ENCODE data around the gene TMEM266.

DNA sequence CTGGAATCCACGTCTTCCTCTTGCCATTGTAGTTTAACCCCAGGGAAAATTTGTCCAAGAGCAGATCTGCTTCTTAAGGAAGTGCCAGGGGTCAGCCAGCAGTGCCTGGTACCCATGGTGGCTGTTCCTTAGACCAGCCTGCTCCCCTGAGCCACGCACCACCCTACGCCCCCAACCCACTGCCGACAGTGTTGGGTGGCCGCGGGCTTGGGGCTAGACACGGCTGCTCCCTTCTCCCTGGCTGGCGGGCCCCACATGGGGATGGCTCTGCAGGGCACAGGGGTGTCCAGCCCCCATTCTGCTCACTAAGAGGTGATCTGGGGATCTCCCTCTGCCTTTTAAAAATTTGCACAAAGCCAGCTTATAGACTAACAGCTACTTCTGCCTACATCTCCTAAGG, 104.8 kb downstream of the TMEM266 start:
- TF ChIP-seq, protein P1, sequence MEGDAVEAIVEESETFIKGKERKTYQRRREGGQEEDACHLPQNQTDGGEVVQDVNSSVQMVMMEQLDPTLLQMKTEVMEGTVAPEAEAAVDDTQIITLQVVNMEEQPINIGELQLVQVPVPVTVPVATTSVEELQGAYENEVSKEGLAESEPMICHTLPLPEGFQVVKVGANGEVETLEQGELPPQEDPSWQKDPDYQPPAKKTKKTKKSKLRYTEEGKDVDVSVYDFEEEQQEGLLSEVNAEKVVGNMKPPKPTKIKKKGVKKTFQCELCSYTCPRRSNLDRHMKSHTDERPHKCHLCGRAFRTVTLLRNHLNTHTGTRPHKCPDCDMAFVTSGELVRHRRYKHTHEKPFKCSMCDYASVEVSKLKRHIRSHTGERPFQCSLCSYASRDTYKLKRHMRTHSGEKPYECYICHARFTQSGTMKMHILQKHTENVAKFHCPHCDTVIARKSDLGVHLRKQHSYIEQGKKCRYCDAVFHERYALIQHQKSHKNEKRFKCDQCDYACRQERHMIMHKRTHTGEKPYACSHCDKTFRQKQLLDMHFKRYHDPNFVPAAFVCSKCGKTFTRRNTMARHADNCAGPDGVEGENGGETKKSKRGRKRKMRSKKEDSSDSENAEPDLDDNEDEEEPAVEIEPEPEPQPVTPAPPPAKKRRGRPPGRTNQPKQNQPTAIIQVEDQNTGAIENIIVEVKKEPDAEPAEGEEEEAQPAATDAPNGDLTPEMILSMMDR (IDR thresholded peaks at IDR 0.05), result no peak
- TF ChIP-seq EP300 (IDR thresholded peaks at IDR 0.05) (no peak), POLR2AphosphoS5 (IDR thresholded peaks at IDR 0.05) (no peak), POLR2A (IDR thresholded peaks at IDR 0.05) (no peak)

Data from suprapubic skin (tissue), 4 donors.